Testis (tissue), 2 donors: ENCODE results near the gene IGSF9B.

Source experiments
- CTCF ChIP-seq, 3 experiments: fragments of 450-650 bp in 2 of 3; fragments of 200-600 bp in 1 of 3; sonication (generic) in 1 of 3; IDR thresholded peaks; one replicate each; pipeline ENCODE4 v1.5.1; 2016 to 2019; ENCODE audit warnings: antibody characterized with exemption in 3 of 3, mild to moderate bottlenecking in 2 of 3, moderate library complexity in 1 of 3
- POLR2A ChIP-seq: fragments of 450-650 bp; IDR thresholded peaks from one replicate; pipeline ENCODE4 v1.6.1; 2017; ENCODE audit warnings: antibody characterized with exemption, mild to moderate bottlenecking, moderate library complexity

- TF ChIP-seq CTCF (IDR thresholded peaks at IDR 0.05) (no peak), POLR2A (no peak)
These were observed 40.8 kb upstream of the IGSF9B start for GRCh38 chr11:133997554-133997953.
